HEK293T (cell line): ENCODE data around the gene CD74.
A peak's percentile ranks its signal among the peaks of the same experiment; 100 is the strongest.

ENCODE experiments used
- CTCF ChIA-PET: fragments of 350-600 bp; formaldehyde crosslinking; extraction: SDS; loops from one replicate; lab custom pipeline; 2021; ENCODE audit warnings: antibody characterized with exemption, inconsistent platforms; lab: Yijun Ruan, JAX
- POLR2A ChIA-PET: fragments of 350-600 bp; formaldehyde crosslinking; extraction: SDS; loops from one replicate; lab custom pipeline; 2020; ENCODE audit warnings: antibody characterized with exemption, inconsistent platforms; lab: Yijun Ruan, JAX
- DNase-seq: peaks from one replicate; pipeline ENCODE4 v3.0.0; 2012; ENCODE audit warnings: mixed read lengths; ENCODE audit errors: extremely low spot score
- ARNT ChIP-seq: fragments of 450-650 bp; IDR thresholded peaks from 2 replicates; pipeline ENCODE4 v1.6.1; 2017; ENCODE audit warnings: mild to moderate bottlenecking
- BHLHE40 ChIP-seq: fragments of 450-650 bp; IDR thresholded peaks from 2 replicates; pipeline ENCODE4 v1.6.1; 2016; ENCODE audit warnings: mild to moderate bottlenecking, moderate library complexity, borderline replicate concordance
- CTBP1 ChIP-seq: fragments of 450-650 bp; IDR thresholded peaks from 2 replicates; pipeline ENCODE4 v1.6.1; 2016; ENCODE audit warnings: borderline replicate concordance
- ELF4 ChIP-seq: fragments of 450-650 bp; IDR thresholded peaks from 2 replicates; pipeline ENCODE4 v1.6.1; 2017; ENCODE audit warnings: antibody characterized with exemption
- FOXA1 ChIP-seq: fragments of 450-650 bp; IDR thresholded peaks from 2 replicates; pipeline ENCODE4 v1.6.1; 2016; ENCODE audit warnings: mild to moderate bottlenecking
- FOXK2 ChIP-seq: fragments of 450-650 bp; IDR thresholded peaks from 2 replicates; pipeline ENCODE4 v1.6.1; 2016; ENCODE audit warnings: mild to moderate bottlenecking
- FOXM1 ChIP-seq: fragments of 450-650 bp; IDR thresholded peaks from 2 replicates; pipeline ENCODE4 v1.6.1; 2017; ENCODE audit warnings: mild to moderate bottlenecking, borderline replicate concordance
- HDGF ChIP-seq: fragments of 450-650 bp; IDR thresholded peaks from 2 replicates; pipeline ENCODE4 v1.6.1; 2017; ENCODE audit warnings: antibody characterized with exemption, borderline replicate concordance
- L3MBTL2 ChIP-seq: fragments of 450-650 bp; conservative IDR thresholded peaks from 2 replicates; pipeline ENCODE4 v1.6.1; 2016; ENCODE audit warnings: mild to moderate bottlenecking
- LEF1 ChIP-seq: fragments of 450-650 bp; IDR thresholded peaks from 2 replicates; pipeline ENCODE4 v1.6.1; 2017; ENCODE audit warnings: mild to moderate bottlenecking, borderline replicate concordance
- NFRKB ChIP-seq: fragments of 450-650 bp; IDR thresholded peaks from 2 replicates; pipeline ENCODE4 v1.6.1; 2016; ENCODE audit warnings: mild to moderate bottlenecking, moderate library complexity
- SP1 ChIP-seq: fragments of 450-650 bp; IDR thresholded peaks from 2 replicates; pipeline ENCODE4 v1.6.1; 2017
- SUZ12 ChIP-seq: fragments of 450-650 bp; IDR thresholded peaks from 2 replicates; pipeline ENCODE4 v1.6.1; 2016; ENCODE audit warnings: mild to moderate bottlenecking
- TARDBP ChIP-seq: fragments of 450-650 bp; IDR thresholded peaks from 2 replicates; pipeline ENCODE4 v1.6.1; 2016
- ZNF384 ChIP-seq: fragments of 450-650 bp; IDR thresholded peaks from 2 replicates; pipeline ENCODE4 v1.6.1; 2016
- TF ChIP-seq, protein P1 (sequence below): fragments of 450-650 bp; IDR thresholded peaks from 2 replicates; pipeline ENCODE4 v1.6.1; 2016

The CD74 gene

DNA sequence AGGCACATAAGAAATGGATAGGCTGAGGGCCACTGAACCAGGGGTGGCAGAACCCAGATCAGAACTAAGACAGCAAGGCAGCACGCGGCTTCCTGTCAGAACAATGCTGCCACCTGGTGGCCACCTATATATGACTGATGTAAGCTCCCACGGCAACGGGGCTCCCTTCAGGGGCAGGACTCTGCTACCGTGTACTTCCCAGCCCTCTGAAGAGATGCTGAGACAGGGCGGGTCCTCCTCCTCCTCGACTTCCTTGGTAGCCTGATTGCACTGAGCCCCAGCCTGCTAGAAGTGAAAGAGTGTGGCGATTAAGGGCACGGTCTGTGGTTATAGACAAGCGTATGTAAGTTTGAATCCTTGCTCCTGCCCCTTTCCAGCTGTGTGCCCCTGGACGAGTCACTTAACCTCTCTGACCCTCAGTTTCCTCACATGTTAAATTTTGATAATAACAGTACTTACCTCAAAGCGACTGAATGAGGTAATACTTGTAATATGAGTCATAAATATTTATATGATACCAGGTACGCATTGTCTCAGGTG, 23.5 kb upstream of the CD74 start:
- no peak for TF ChIP-seq NFRKB
- TF ChIP-seq FOXA1 = no peak
- no peak for TF ChIP-seq BHLHE40
- TF ChIP-seq ARNT = no peak
- no peak for TF ChIP-seq L3MBTL2
- TF ChIP-seq, protein P1, sequence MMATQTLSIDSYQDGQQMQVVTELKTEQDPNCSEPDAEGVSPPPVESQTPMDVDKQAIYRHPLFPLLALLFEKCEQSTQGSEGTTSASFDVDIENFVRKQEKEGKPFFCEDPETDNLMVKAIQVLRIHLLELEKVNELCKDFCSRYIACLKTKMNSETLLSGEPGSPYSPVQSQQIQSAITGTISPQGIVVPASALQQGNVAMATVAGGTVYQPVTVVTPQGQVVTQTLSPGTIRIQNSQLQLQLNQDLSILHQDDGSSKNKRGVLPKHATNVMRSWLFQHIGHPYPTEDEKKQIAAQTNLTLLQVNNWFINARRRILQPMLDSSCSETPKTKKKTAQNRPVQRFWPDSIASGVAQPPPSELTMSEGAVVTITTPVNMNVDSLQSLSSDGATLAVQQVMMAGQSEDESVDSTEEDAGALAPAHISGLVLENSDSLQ = no peak; the same call in 1 of the 2 replicates
- no peak for TF ChIP-seq FOXM1
- TF ChIP-seq SUZ12 = no peak
- no peak for TF ChIP-seq SP1
- no peak for TF ChIP-seq TARDBP
- TF ChIP-seq HDGF = no peak
- CTCF ChIA-PET = interaction anchor here (0.6 to 1.2 kb wide), 7 partner anchors 11 to 108 kb away, joined by 3 to 7 read pairs (median 5); partner anchors contain the start of gene RPS14
- DNase-seq = peak; percentile 88
- POLR2A ChIA-PET = interaction anchor here (0.8 to 1.0 kb wide), 3 partner anchors 10 to 57 kb away, joined by 3 to 4 read pairs (median 3); no protein-coding TSS in a partner anchor

DNA sequence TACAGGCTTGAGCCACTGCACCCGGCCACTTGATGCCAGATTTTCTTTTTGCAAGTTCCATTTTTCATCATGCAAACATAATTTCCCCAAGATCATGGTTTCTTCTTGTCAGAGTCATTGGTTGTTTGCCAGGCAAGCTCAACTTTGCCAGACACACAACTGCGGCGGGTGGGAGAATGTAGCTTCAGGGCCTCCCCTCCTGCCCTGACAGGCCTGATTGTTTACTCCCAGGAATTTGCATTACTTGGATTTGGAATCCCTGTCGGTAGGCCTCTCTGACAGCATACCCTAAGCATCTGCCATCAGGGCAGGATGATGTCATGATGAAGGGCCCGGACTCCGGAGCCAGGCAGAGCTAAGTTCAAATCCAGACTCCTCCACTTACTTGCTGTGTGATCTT, 21.8 kb upstream of the CD74 start:
- POLR2A ChIA-PET = interaction anchor here (1.0 kb wide), 1 partner anchor 77 kb away, joined by 3 read pairs; the partner anchor contains the start of gene TCOF1
- CTCF ChIA-PET = interaction anchor here (0.7 to 0.8 kb wide), 2 partner anchors 16 to 29 kb away, joined by 3 to 5 read pairs; no protein-coding TSS in a partner anchor
- TF ChIP-seq ELF4 = no peak
- TF ChIP-seq SUZ12 = no peak
- TF ChIP-seq FOXM1 = no peak
- TF ChIP-seq ARNT = no peak
- no peak for TF ChIP-seq BHLHE40
- no peak for DNase-seq

DNA sequence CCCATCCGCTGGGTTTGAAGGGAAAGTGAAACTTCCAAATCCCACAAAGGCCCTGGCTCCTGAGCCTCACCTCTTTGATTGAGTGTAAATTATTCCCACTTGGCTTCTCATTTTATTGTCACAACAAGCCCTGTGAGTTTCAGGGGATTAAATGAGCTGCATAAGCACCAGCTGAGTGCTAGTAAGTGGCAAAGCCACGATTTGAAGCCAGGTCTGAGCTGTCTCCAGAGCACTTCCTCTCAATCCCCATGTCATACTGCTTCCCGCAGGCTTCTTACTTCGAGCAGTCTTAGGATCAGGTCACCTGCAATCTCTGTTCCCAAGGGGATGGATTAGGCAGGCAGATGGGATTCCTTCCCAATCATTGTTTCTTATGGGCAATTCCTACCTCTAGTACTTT, 18.9 kb upstream of the CD74 start:
- ChIA-PET POLR2A (no interaction called here), CTCF (no interaction called here)
- no peak for DNase-seq
- TF ChIP-seq TARDBP (no peak), LEF1 (no peak), SP1 (no peak)

DNA sequence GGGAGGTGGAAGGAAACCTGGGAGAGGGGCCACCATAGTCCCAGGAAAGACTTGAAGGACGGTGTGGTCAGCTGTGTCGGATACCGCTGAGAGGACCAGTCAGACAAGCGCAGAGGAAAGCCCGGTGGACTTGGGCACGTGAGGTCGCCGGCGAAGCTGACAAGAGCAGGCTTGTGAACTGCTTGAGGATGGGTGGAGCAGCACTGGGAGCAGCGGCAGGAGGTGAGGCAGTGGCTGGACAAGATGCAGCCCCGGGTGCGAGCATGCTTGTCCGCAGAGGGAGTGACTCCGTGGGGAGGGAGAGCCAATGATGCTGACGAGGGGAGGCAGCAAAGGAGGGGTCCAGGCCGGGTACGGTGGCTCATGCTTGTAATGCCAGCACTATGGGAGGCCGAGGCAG, 18.3 kb upstream of the CD74 start:
- DNase-seq = no peak
- POLR2A ChIA-PET = no interaction called here
- CTCF ChIA-PET = interaction anchor here (1.5 kb wide), 1 partner anchor 33 kb away, joined by 4 read pairs; no protein-coding TSS in a partner anchor
- no peak for TF ChIP-seq ARNT
- no peak for TF ChIP-seq CTBP1
- TF ChIP-seq NFRKB = no peak
- TF ChIP-seq LEF1 = no peak
- no peak for TF ChIP-seq FOXM1
- no peak for TF ChIP-seq SP1
- TF ChIP-seq BHLHE40 = no peak
- TF ChIP-seq, protein P1 = no peak
- TF ChIP-seq TARDBP = no peak
- no peak for TF ChIP-seq FOXA1
- TF ChIP-seq ELF4 = no peak

DNA sequence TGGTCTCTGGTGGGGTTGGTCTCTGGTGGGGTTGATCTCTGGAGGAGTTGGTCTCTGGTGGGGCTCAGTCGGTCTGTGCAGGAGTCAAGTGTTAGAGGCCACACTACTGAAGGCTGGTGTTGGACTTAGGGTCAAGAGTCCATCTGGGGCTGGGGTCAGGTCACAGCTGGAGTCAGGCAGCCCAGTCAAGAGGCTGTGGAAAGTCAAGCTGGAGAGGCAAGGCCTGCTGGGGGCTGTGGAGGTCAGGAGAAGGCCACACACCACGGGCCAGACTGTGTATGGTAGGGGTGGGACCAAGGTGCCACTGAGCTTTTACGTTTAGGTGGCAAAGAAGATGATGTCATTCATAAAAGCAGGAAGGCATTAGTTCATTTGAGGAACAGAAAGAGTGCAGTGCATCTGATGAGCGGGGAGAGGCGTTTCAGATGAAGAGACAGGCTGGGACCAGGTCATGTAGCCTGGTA, 16.7 kb upstream of the CD74 start:
- TF ChIP-seq ZNF384 (no peak), BHLHE40 (no peak), L3MBTL2 (no peak), NFRKB (no peak), ELF4 (no peak), TARDBP (no peak), ARNT (no peak), FOXK2 (no peak), SP1 (no peak), FOXM1 (no peak), LEF1 (no peak), CTBP1 (no peak), SUZ12 (no peak), HDGF (no peak)
- TF ChIP-seq, protein P1 = no peak
- no peak for DNase-seq
- ChIA-PET CTCF (no interaction called here), POLR2A (no interaction called here)

DNA sequence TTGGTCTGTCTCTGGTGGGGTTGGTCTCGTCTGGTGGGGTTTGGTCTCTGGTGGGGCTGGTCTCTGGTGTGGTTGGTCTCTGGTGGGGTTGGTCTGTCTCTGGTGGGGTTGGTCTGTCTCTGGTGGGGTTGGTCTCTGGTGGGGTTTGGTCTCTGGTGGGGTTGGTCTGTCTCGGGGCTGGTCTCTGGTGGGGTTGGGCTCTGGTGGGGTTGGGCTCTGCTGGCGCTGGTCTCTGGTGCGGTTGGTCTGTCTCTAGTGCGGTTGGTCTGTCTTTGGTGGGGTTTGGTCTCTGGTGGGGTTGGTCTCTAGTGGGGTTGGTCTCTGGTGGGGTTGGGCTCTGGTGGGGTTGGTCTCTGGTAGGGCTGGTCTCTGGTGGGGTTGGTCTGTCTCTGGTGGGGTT, 16.3 kb upstream of the CD74 start:
- no peak for DNase-seq
- ChIA-PET POLR2A (interaction anchor here (1.2 kb wide), 1 partner anchor 20 kb away, joined by 3 read pairs; the partner anchor contains the start of gene RPS14), CTCF (no interaction called here)
- no peak for TF ChIP-seq SUZ12
- no peak for TF ChIP-seq TARDBP
- TF ChIP-seq HDGF = no peak
- TF ChIP-seq ARNT = no peak
